OCI-LY3 (cell line): ENCODE data around the gene PDXP.

ENCODE experiments used
- CTCF ChIP-seq: fragments of 200-600, 300-600 bp; sonication (generic); IDR thresholded peaks from 2 replicates; pipeline ENCODE4 v1.5.1; 2014; ENCODE audit warnings: antibody characterized with exemption, low read length, low read depth
- EZH2phosphoT487 ChIP-seq: fragments of 200-600 bp; shearing (Covaris generic); IDR thresholded peaks from 2 replicates; pipeline ENCODE4 v1.6.1; 2018; ENCODE audit warnings: antibody characterized with exemption, mixed run types, low read depth

- TF ChIP-seq CTCF, result no peak
- no peak for TF ChIP-seq EZH2phosphoT487
Observed at GRCh38 chr22:37657590-37658132, 862 bp upstream of the PDXP start.
